ENCODE measurements around the gene ALK. TPM values are rescaled to one million over a fixed set of nuclear protein-coding genes. Genes with fewer than 3 reads are reported as not detected.

The ALK gene
- total RNA-seq, 3 donors from 2014 or later: not detected

Other genes starting within 250 kb of the ALK start
- gene YPEL5, start 225.4 kb upstream of the ALK start, total RNA-seq: 10 to 100 TPM; 13.7 to 20.6 (median 15.4) TPM